CD4-positive, alpha-beta T cell treated with Interleukin-10 for 1 hour (primary cell): ENCODE measurements around the gene CDK5.
"Not testable (repeated sequence)": the region's sequence is repeated elsewhere in the genome, so short reads cannot be mapped to it uniquely, and the experiment has no call there.

Source experiments
- DNase-seq: peaks from one replicate; pipeline ENCODE4 v3.0.0-alpha.2; 2020

CDK5 gene

GRCh38 chr7:151013356-151013732 lies 44.4 kb downstream of the CDK5 start:
- DNase-seq: no peak

- no peak for DNase-seq
Measured at GRCh38 chr7:151012911-151013347, 44.8 kb downstream of the CDK5 start.

- no peak for DNase-seq
Measured at GRCh38 chr7:151012031-151012692, 45.5 kb downstream of the CDK5 start.

- not testable (repeated sequence) for DNase-seq
Measured at GRCh38 chr7:151011616-151012015, 46.1 kb downstream of the CDK5 start.

GRCh38 chr7:151011097-151011409 lies 46.6 kb downstream of the CDK5 start:
- DNase-seq: no peak

- DNase-seq: peak; percentile 55
Measured at GRCh38 chr7:151010307-151011096, 47.2 kb downstream of the CDK5 start.

DNA sequence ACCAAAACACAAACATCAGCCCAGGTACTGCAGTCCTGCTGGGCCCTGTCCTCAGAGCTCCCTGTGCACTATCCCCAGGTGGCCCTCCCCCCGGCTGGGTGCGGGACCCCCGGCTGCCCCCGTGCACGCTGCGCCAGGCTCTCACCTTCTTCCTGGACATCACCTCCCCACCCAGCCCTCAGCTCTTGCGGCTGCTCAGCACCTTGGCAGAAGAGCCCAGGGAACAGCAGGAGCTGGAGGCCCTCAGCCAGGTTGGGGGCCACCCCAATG lies 47.7 kb downstream of the CDK5 start:
- DNase-seq: no peak

GRCh38 chr7:151009327-151010036 lies 48.2 kb downstream of the CDK5 start:
- DNase-seq: no peak

- DNase-seq: peak; percentile 89
Measured at GRCh38 chr7:151008511-151009323, 49.0 kb downstream of the CDK5 start.

- peak; percentile 69 for DNase-seq
Measured at GRCh38 chr7:151008143-151008510, 49.6 kb downstream of the CDK5 start.

DNA sequence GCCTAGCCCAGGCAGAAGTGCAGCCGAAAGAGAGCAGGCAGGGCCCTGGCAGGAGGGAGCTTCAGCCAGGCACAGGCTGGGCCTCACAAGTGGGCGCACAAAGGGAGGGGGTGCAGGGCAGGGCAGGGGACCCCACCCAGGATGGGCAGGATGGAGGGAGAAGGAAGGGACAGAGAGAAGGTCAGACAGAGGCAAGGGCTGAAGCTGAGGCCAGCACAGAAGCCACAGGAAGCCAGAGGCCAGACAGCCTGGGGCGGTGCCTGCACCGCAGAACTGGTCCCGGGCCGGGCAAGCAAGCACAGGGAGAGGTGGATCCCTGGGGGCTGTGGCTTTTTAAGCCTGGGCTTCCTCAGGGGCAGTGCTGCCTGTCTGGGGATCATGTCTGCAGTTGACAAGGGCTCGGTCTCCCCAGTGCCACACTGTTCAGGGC lies 50.2 kb downstream of the CDK5 start:
- DNase-seq: no peak

DNA sequence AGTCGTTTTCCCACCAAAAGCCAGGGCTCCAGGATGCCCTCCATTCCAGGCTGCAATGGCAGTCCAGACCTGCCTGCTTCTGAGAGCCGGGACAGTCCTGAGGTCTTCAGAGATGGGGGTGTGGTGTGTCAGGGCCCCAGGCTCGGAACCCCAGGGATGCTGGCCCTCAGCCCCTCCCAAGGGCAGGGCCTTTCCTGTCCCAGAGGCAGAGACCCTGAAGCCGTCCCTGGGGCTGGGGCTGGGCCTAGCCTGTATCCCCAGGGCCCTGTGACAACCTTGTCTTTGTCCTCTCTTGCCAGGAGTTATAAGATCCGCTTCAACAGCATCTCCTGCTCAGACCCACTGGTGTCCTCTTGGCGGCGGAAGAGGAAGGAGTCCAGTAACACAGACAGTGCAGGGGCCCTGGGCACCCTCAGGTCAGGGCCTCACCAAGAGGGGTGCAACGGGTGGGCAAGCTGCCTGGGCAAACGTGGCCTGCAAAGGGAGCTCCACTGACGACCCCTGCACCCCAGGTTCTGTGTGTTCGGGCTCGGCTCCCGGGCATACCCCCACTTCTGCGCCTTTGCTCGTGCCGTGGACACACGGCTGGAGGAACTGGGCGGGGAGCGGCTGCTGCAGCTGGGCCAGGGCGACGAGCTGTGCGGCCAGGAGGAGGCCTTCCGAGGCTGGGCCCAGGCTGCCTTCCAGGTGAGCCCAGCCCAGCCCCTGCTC lies 51.0 kb downstream of the CDK5 start:
- no peak for DNase-seq

- DNase-seq: no peak
Measured at GRCh38 chr7:151005566-151005965, 52.1 kb downstream of the CDK5 start.
